SU-DHL-6 (cell line): ENCODE data around the gene SHISAL1.

Experiments used
- H2AFZ ChIP-seq: fragments of 200-600 bp; sonication (generic); 2 replicates; pipeline ENCODE4 v1.6.1; 2014; ENCODE audit warnings: low read depth, mild to moderate bottlenecking, moderate library complexity, mixed read lengths, antibody characterized with exemption, low read length; ENCODE audit not compliant: severe bottlenecking
- H3F3A ChIP-seq: fragments of 200-600 bp; shearing (Covaris generic); 2 replicates; pipeline ENCODE4 v1.6.0; 2016; ENCODE audit warnings: antibody characterized with exemption, mild to moderate bottlenecking; ENCODE audit not compliant: insufficient read depth
- H3K27ac ChIP-seq: fragments of 200-600 bp; sonication (generic); 2 replicates; pipeline ENCODE4 v1.5.1; 2016; ENCODE audit warnings: low read depth, mild to moderate bottlenecking, low read length, moderate library complexity, mixed read lengths
- H3K27me3 ChIP-seq: fragments of 200-600 bp; sonication (generic), shearing (Covaris generic); 2 replicates; pipeline ENCODE4 v1.6.0; 2014; ENCODE audit warnings: mild to moderate bottlenecking, low read length
- H3K36me3 ChIP-seq: fragments of 200-600 bp; sonication (generic); 2 replicates; pipeline ENCODE4 v1.6.1; 2014; ENCODE audit warnings: mild to moderate bottlenecking, low read length, mixed read lengths
- H3K4me2 ChIP-seq: fragments of 300-600, 200-600 bp; shearing (Covaris generic), sonication (generic); 2 replicates; pipeline ENCODE4 v1.6.0; 2014; ENCODE audit warnings: low read length, low read depth, mild to moderate bottlenecking; ENCODE audit not compliant: poor library complexity, severe bottlenecking
- H3K4me3 ChIP-seq: fragments of 200-600 bp; sonication (generic); 2 replicates; pipeline ENCODE4 v1.5.1; 2014; ENCODE audit warnings: antibody characterized with exemption, low read length, mild to moderate bottlenecking, mixed read lengths; ENCODE audit not compliant: insufficient read depth, poor library complexity, severe bottlenecking
- H3K79me2 ChIP-seq: fragments of 200-600 bp; sonication (generic); 2 replicates; pipeline ENCODE4 v1.6.1; 2014; ENCODE audit warnings: mild to moderate bottlenecking, low read length, moderate library complexity; ENCODE audit not compliant: insufficient read depth
- H3K9ac ChIP-seq: fragments of 200-600 bp; sonication (generic); 2 replicates; pipeline ENCODE4 v1.7.0; 2014; ENCODE audit warnings: mild to moderate bottlenecking, low read length
- H3K9me2 ChIP-seq: fragments of 200-600 bp; sonication (generic); replicated peaks from 2 replicates; pipeline ENCODE4 v1.6.1; 2014; ENCODE audit warnings: low read length; ENCODE audit not compliant: insufficient read depth
- H3K9me3 ChIP-seq: fragments of 200-600 bp; sonication (generic); 2 replicates; pipeline ENCODE4 v1.6.1; 2014; ENCODE audit warnings: low read length, mixed read lengths; ENCODE audit not compliant: insufficient read depth
- H4K20me1 ChIP-seq: fragments of 200-600 bp; sonication (generic); 2 replicates; pipeline ENCODE4 v1.6.1; 2014; ENCODE audit warnings: low read depth, mild to moderate bottlenecking, antibody characterized with exemption, low read length, moderate library complexity, mixed read lengths
- EZH2phosphoT487 ChIP-seq: fragments of 200-600 bp; sonication (generic), shearing (Covaris generic); conservative IDR thresholded peaks from 2 replicates; pipeline ENCODE4 v1.6.1; 2018; ENCODE audit warnings: mild to moderate bottlenecking, antibody characterized with exemption, low read length, moderate library complexity, mixed read lengths
- TF ChIP-seq, protein P1 (sequence below): fragments of 200-600 bp; sonication (generic); IDR thresholded peaks from one replicate; pipeline ENCODE4 v1.5.1; 2017; ENCODE audit warnings: antibody characterized with exemption, mild to moderate bottlenecking, low read length, moderate library complexity; ENCODE audit not compliant: insufficient read depth, poor library complexity, severe bottlenecking

Gene SHISAL1

DNA sequence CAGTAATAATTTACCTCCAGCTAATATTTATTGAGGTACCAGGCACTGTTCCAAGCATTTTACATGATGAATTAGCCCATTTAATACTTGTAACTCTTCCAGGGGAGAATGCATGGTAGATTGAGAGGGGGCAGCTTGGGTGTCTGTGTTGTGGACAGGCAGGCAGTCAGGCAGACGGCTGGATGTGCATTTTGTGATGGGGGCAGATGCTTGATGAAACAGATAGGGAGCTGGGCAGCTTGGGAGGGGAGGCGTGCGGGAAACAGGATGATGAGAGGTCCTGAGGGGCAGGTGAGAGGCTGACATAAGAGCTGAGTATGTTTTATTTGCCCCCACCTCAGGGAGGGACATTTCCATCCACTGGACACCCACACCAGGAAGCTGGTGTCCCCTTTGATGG is 33.1 kb upstream of the SHISAL1 start:
- no peak overlapping the region for H3K9ac ChIP-seq
- no peaks in the 10 kb centered on the region for H3K9me2 ChIP-seq
- no peaks in the 10 kb centered on the region for H3K79me2 ChIP-seq
- no peaks in the 10 kb centered on the region for H4K20me1 ChIP-seq
- no peaks in the 10 kb centered on the region for H3K9me3 ChIP-seq
- H3K4me3 ChIP-seq: no peak overlapping the region
- TF ChIP-seq, protein P1, sequence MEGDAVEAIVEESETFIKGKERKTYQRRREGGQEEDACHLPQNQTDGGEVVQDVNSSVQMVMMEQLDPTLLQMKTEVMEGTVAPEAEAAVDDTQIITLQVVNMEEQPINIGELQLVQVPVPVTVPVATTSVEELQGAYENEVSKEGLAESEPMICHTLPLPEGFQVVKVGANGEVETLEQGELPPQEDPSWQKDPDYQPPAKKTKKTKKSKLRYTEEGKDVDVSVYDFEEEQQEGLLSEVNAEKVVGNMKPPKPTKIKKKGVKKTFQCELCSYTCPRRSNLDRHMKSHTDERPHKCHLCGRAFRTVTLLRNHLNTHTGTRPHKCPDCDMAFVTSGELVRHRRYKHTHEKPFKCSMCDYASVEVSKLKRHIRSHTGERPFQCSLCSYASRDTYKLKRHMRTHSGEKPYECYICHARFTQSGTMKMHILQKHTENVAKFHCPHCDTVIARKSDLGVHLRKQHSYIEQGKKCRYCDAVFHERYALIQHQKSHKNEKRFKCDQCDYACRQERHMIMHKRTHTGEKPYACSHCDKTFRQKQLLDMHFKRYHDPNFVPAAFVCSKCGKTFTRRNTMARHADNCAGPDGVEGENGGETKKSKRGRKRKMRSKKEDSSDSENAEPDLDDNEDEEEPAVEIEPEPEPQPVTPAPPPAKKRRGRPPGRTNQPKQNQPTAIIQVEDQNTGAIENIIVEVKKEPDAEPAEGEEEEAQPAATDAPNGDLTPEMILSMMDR: no peak
- no peak for TF ChIP-seq EZH2phosphoT487
- H3K27me3 ChIP-seq: no peaks in the 10 kb centered on the region
- no peak overlapping the region for H3K27ac ChIP-seq
- H3K4me2 ChIP-seq: no peak overlapping the region
- H2AFZ ChIP-seq: no peak overlapping the region
- no peaks in the 10 kb centered on the region for H3K36me3 ChIP-seq
- H3F3A ChIP-seq: no peaks in the 10 kb centered on the region

DNA sequence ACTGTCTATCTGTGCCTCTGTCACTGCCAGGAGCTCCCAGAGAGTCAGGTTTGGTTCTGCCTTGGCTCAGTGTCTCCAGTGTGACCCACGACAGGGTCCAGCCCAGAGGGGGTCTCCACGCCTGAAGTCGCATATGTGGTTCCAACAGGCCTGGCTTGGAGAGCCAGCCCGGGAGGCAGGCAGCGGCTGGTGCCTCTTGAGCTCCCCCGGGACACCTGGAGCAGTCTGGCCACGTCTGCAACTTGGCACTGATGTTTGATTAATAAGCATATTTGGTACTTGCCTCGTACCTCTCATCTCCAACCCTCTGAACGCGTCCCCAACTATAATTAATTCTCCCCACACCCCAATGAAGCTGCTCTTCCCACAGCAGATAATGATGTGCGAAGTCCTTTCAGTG is 31.7 kb upstream of the SHISAL1 start:
- TF ChIP-seq EZH2phosphoT487: no peak
- TF ChIP-seq, protein P1: no peak
- no peak overlapping the region for H2AFZ ChIP-seq
- H3K27ac ChIP-seq: no peak overlapping the region
- H3K9ac ChIP-seq: no peak overlapping the region
- no peaks in the 10 kb centered on the region for H4K20me1 ChIP-seq
- H3K4me2 ChIP-seq: no peak overlapping the region
- no peaks in the 10 kb centered on the region for H3F3A ChIP-seq
- H3K9me3 ChIP-seq: no peaks in the 10 kb centered on the region
- H3K79me2 ChIP-seq: no peaks in the 10 kb centered on the region
- H3K9me2 ChIP-seq: no peaks in the 10 kb centered on the region
- no peak overlapping the region for H3K4me3 ChIP-seq
- H3K27me3 ChIP-seq: no peaks in the 10 kb centered on the region
- H3K36me3 ChIP-seq: no peaks in the 10 kb centered on the region

DNA sequence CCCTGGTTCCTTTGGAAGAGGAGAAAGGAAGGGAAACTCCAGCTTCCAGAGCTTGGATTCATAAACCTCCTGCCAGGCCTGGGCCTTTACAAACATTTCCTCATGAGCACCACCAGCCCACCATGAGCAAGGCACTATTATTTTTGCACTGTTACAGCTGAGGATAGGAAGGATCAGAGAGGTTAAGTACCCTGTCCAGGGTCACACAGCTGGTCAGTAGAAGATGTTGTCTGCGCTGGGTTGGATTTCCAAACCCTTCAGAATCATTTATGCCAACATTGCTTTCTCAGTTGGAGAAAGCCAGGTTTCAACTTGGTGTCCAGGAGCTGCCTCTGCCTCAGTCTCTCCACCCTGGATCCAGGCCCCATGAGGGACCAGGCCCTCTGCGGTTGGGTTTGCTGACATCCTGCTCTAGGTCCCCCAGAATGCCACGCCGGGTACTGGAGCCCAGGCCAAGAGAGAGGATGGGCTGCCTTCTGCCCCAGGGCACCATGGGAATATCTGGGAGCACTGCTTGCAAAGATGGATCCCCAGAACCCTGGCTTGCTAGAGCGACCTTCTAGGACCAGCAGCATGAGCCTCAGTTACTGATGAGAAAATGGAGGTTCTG is 29.7 kb upstream of the SHISAL1 start:
- Histone ChIP-seq H3K79me2 (no peaks in the 10 kb centered on the region), H3K4me2 (no peak overlapping the region), H3K27ac (no peak overlapping the region), H3K9me2 (no peaks in the 10 kb centered on the region), H3F3A (no peaks in the 10 kb centered on the region), H3K27me3 (no peaks in the 10 kb centered on the region), H4K20me1 (no peaks in the 10 kb centered on the region), H3K4me3 (no peak overlapping the region), H3K9me3 (no peaks in the 10 kb centered on the region), H3K36me3 (no peaks in the 10 kb centered on the region), H2AFZ (no peak overlapping the region), H3K9ac (no peak overlapping the region)
- TF ChIP-seq, protein P1: no peak
- no peak for TF ChIP-seq EZH2phosphoT487
